ENCODE data around the gene SLC4A4. TPM values are rescaled to one million over a fixed set of nuclear protein-coding genes. Genes with fewer than 3 reads are reported as not detected.

SLC4A4 gene
- total RNA-seq, 2 donors from 2014 or later, result 0.12 TPM; not detected in 1

- no peaks in the 10 kb centered on the region for H3K36me3 Mint-ChIP-seq
- ATAC-seq, result no peak
- no peak for DNase-seq (ENCODE audit: low spot score in 2 of 2)
- H3K9me3 Mint-ChIP-seq, result no peaks in the 10 kb centered on the region
- no peak overlapping the region for H3K27ac Mint-ChIP-seq
These were observed 5.0 kb downstream of the SLC4A4 start for GRCh38 chr4:71343670-71344466.

DNA sequence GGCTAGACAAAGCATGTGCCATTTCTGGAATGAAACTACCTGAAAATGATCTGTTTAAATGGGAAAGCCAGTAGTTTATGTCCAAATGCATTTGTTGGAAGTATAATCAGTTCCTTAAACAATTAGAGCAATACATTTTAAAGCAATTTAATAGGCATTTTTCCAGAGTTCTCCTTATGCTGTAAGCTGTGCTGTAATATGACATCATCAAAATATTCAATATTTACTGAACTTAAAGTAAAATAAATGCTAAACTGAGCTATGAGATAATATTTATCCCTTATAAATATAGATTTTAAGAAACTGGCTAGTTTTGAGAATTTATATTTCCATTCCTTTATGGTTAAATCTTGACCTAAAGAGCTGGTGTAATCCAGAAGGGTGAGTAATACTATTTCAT lies 7.9 kb downstream of the SLC4A4 start:
- ATAC-seq, result no peak
- DNase-seq (ENCODE audit: low spot score in 2 of 2), result no peak
- Mint-ChIP-seq H3K36me3 (no peaks in the 10 kb centered on the region), H3K9me3 (no peaks in the 10 kb centered on the region), H3K27ac (no peak overlapping the region)

- Mint-ChIP-seq H3K36me3 (no peaks in the 10 kb centered on the region), H3K27ac (no peak overlapping the region), H3K9me3 (no peaks in the 10 kb centered on the region)
- ATAC-seq (no peak), DNase-seq (ENCODE audit: low spot score in 2 of 2) (no peak)
These were observed 9.8 kb downstream of the SLC4A4 start for GRCh38 chr4:71348586-71348985.

DNA sequence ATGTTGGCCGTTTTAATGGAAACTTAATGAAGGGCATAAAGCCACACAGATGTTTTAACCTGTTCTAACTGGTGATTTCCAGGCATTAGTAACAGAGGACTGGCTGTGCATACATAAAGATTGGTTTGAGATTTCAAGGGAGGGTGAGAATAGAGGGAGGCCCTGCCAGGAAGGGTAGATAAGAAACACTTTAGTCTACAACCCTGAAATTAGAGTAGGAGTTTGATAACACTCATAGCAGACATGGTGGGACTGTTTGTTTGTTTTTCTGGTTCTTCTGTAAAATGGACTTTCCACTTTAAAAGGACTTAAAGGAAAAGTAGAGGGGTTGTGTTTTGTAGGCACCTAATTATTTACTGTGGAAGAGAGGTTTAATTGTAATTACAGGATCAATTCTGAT lies 16.2 kb downstream of the SLC4A4 start:
- no peak for DNase-seq (ENCODE audit: low spot score in 2 of 2)
- Mint-ChIP-seq H3K36me3 (no peaks in the 10 kb centered on the region), H3K9me3 (no peaks in the 10 kb centered on the region), H3K27ac (no peak overlapping the region)
- no peak for ATAC-seq

- Mint-ChIP-seq H3K36me3 (no peaks in the 10 kb centered on the region), H3K9me3 (no peaks in the 10 kb centered on the region), H3K27ac (no peak overlapping the region)
- no peak for ATAC-seq
- DNase-seq (ENCODE audit: low spot score in 2 of 2), result no peak
These were observed 17.2 kb downstream of the SLC4A4 start for GRCh38 chr4:71355971-71356370.

DNA sequence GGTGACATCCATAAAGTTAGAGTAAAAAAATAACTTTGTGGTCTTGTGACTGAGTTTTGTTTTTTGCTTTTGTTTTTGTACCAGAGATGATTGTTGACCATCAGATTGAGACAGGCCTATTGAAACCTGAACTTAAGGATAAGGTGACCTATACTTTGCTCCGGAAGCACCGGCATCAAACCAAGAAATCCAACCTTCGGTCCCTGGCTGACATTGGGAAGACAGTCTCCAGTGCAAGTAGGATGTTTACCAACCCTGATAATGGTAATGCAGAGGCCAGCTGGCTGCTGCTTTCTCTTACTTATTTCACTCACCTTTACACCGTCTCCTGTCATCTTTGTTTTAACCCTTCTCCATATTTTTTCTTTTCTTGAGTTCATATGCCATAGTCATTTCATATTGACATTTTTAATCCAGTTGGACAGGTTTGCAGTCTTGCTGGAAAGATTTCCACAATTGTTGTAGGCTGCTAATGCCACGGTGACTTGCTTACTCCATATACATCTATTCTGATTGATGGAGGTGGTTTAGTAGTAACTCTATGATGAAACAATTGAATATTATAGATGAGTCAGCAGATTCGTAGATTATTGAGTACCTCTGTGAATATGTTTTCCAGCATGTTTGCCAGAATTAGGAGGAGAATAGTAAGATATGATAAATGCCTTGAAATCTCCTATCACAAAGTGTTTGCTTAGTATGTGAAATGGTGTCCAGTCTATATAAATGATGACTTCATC lies 18.3 kb downstream of the SLC4A4 start:
- no peak for ATAC-seq
- no peaks in the 10 kb centered on the region for H3K36me3 Mint-ChIP-seq

DNA sequence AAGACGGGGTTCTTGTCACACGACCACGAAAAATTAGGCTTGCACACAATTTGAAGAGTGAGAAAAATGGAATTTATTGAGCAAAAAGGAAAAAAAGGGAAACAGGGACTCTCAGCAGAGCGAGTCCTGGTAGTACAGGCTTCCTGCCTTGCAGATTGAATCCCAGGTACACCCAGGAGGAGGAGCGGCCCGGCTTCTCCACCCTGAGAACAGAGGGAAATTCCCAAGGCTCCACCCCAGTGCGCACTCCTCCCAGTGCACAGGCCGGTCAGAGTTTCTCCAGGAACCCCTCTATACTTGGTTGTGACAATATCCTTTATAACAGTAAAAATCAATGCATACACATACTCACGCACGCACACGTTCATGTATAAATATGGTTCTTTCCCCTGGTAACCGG lies 22.0 kb downstream of the SLC4A4 start:
- ATAC-seq (no peak), DNase-seq (ENCODE audit: low spot score in 2 of 2) (no peak)
- H3K36me3 Mint-ChIP-seq, result no peaks in the 10 kb centered on the region
- no peaks in the 10 kb centered on the region for H3K9me3 Mint-ChIP-seq
- H3K27ac Mint-ChIP-seq, result no peak overlapping the region

More for the DNA sequence above, 18.3 kb downstream of the SLC4A4 start:
- DNase-seq (ENCODE audit: low spot score in 2 of 2), result no peak
- no peaks in the 10 kb centered on the region for H3K9me3 Mint-ChIP-seq
- H3K27ac Mint-ChIP-seq, result no peak overlapping the region

GRCh38 chr4:71361476-71361875 lies 22.7 kb downstream of the SLC4A4 start:
- Mint-ChIP-seq H3K27ac (no peak overlapping the region), H3K9me3 (no peaks in the 10 kb centered on the region), H3K36me3 (no peaks in the 10 kb centered on the region)
- ATAC-seq (no peak), DNase-seq (ENCODE audit: low spot score in 2 of 2) (no peak)

DNA sequence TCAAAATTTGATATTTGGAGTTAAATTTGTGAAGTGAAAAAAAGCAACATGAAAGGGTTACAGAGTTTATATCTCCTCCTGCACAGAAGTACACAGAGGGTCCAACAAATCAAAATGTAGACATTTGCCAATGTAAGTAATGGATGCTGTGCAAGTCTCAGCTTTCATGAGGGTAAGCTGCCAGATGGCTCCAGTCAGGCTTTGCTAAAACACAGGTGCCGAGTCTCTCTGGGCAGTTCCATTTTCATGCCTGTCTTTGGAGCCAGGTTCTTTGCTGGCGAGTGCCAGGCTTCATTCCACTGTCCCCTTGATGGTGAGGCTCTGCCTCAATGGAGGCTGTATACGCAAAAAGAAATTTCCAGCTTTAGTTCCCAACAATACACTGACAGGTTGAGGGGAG lies 27.9 kb downstream of the SLC4A4 start:
- no peaks in the 10 kb centered on the region for H3K36me3 Mint-ChIP-seq
- no peaks in the 10 kb centered on the region for H3K9me3 Mint-ChIP-seq
- ATAC-seq, result no peak
- no peak overlapping the region for H3K27ac Mint-ChIP-seq
- DNase-seq (ENCODE audit: low spot score in 2 of 2), result no peak

DNA sequence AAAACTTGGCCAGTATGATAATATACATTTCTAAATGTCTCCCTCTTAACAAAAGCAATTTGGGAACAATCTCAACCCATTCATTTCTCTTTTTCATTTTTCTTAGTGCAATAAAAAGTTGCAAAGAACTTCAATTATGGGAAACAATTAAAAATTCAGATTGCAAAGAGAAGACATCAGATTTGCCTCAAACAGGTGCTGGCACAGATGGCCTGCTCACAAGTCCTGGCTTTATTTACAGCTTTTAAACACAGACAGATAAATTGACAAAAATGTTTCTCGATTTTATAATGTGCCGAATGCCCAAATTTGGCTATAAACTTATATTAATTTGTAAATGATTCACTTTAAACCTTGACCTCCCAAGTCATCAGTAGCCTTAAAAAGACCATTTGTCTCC lies 28.7 kb downstream of the SLC4A4 start:
- Mint-ChIP-seq H3K36me3 (no peaks in the 10 kb centered on the region), H3K9me3 (no peaks in the 10 kb centered on the region), H3K27ac (no peak overlapping the region)
- ATAC-seq, result no peak
- DNase-seq (ENCODE audit: low spot score in 2 of 2), result no peak

GRCh38 chr4:71368906-71369305 lies 30.1 kb downstream of the SLC4A4 start:
- ATAC-seq, result no peak
- H3K27ac Mint-ChIP-seq, result no peak overlapping the region

GRCh38 chr4:71369536-71369935 lies 30.7 kb downstream of the SLC4A4 start:
- peak overlapping the region in 1 of 2 donors; percentile 17 for H3K27ac Mint-ChIP-seq

More at GRCh38 chr4:71368906-71369305, 30.1 kb downstream of the SLC4A4 start:
- DNase-seq (ENCODE audit: low spot score in 2 of 2), result no peak
- no peaks in the 10 kb centered on the region for H3K9me3 Mint-ChIP-seq
- H3K36me3 Mint-ChIP-seq, result no peaks in the 10 kb centered on the region

GRCh38 chr4:71375494-71375893 lies 36.7 kb downstream of the SLC4A4 start:
- H3K36me3 Mint-ChIP-seq, result no peaks in the 10 kb centered on the region
- ATAC-seq (no peak), DNase-seq (ENCODE audit: low spot score in 2 of 2) (no peak)
- H3K9me3 Mint-ChIP-seq, result peaks cover 0 to 8% of the 10 kb centered on the region in 2 donors
- H3K27ac Mint-ChIP-seq, result no peak overlapping the region

More at GRCh38 chr4:71369536-71369935, 30.7 kb downstream of the SLC4A4 start:
- no peaks in the 10 kb centered on the region for H3K36me3 Mint-ChIP-seq
- ATAC-seq (no peak), DNase-seq (ENCODE audit: low spot score in 2 of 2) (no peak)
- H3K9me3 Mint-ChIP-seq, result no peaks in the 10 kb centered on the region

DNA sequence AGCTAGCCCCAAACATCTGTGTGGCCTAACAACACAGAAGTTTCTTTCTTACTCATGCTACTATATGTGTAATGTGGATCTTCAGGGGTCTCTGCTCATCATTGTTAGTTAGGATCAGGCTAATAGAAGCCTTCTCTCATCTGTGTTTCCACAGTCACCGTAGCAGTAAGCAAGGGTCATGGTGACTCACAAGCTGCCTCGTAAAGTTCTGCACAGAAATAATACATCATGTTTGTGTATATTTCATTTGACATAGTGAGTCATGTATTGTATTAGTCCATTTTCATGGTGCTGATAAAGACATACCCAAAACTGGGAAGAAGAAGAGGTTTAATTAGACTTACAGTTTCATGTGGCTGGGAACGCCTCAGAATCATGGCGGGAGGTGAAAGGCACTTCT lies 38.7 kb downstream of the SLC4A4 start:
- peaks cover 0 to 8% of the 10 kb centered on the region in 2 donors for H3K9me3 Mint-ChIP-seq
- DNase-seq (ENCODE audit: low spot score in 2 of 2) (no peak), ATAC-seq (no peak)
- no peak overlapping the region for H3K27ac Mint-ChIP-seq
- H3K36me3 Mint-ChIP-seq, result no peaks in the 10 kb centered on the region

DNA sequence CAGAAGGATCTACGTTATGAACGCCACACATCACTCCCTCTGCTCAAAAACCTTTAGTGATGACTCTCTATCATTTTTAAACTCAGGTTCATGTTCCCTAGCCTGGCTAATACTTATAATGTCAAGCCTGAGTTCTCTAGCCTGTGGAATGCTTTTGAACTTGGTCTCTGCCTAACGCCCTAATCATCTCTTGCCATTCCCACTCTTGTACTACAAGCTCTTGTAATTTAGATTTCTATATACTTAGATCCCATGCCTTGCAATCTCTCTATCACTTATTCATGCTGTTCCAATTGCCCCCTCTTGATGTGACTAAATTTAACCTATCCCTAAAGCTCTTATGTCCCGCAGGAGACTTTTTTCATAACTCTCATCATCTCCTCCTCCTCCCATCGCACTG lies 40.3 kb downstream of the SLC4A4 start:
- DNase-seq (ENCODE audit: low spot score in 2 of 2) (no peak), ATAC-seq (no peak)
- Mint-ChIP-seq H3K9me3 (peaks cover 0 to 8% of the 10 kb centered on the region in 2 donors), H3K27ac (no peak overlapping the region), H3K36me3 (no peaks in the 10 kb centered on the region)

DNA sequence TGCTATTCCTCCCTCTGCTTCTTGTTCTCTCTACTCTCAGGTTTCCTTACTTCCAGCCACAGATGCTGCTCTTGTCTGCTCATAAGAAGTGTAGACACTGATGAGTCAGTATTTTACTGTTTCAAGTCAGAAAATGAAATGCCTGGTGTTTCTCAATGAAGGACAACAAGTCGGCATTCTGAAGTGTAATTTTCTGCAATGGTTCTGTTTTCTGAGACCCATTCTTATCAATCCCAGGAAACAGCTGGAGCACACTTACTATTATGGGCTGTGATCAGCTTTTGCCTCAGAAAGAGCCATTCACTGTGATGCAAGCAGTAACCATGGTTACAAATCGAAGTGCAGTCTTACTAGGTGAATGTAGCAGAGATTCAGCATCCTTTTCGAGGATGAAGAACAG lies 42.0 kb downstream of the SLC4A4 start:
- DNase-seq (ENCODE audit: low spot score in 2 of 2) (no peak), ATAC-seq (no peak)
- Mint-ChIP-seq H3K36me3 (no peaks in the 10 kb centered on the region), H3K27ac (no peak overlapping the region), H3K9me3 (peaks cover 0 to 8% of the 10 kb centered on the region in 2 donors)

DNA sequence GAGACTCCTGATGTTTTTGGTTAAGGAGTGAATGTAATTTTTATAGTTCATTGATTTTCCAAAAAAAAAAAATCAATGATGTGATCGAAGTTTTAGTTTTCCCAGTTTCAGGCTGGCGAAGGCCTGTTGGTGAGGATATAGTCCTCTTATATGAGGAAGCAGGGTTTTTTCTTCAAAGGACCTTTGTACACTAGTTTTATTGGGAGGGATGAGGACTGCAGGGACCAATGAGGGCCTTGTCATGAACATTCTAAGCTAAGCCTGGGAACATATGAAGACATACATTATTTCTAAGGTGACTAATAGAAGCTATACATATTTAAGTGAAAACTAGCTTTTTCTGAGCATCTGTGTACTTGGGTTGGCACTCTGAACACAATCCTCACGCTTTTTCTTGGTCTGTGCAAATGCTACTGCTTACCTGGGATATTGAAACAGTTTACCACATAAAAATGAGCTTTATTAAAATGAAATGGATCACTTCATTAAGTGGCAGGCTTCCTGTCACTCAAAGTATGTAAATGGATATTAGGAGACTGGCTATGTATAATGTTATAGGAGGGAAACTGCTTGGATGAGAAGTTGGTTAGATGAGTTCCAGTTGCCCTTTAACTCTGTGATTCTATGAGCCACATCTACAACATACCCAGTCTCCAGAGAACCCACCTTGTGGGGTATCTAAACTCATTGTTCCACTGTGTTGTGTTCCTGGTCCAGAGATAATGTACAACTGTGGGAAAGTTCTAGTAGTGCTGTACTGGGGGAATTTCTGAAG lies 43.5 kb downstream of the SLC4A4 start:
- DNase-seq (ENCODE audit: low spot score in 2 of 2) (no peak), ATAC-seq (no peak)
- Mint-ChIP-seq H3K9me3 (peaks cover 0 to 5% of the 10 kb centered on the region in 2 donors), H3K36me3 (no peaks in the 10 kb centered on the region), H3K27ac (no peak overlapping the region)
